Measurements from ENCODE around the gene DROSHA.

- TF ChIP-seq POLR2A (IDR thresholded peaks at IDR 0.05) (no peak), CTCF (IDR thresholded peaks at IDR 0.05) (no peak)
Measured at GRCh38 chr5:31530541-31531265, 1.2 kb downstream of the DROSHA start.
